Endodermal cell (in vitro differentiated cells): ENCODE measurements around the gene COL21A1. TPM values are rescaled to one million over a fixed set of nuclear protein-coding genes. Genes with fewer than 3 reads are reported as not detected.
"Not testable (repeated sequence)": the region's sequence is repeated elsewhere in the genome, so short reads cannot be mapped to it uniquely, and the experiment has no call there.

Experiments used
- DNase-seq: peaks from one replicate; pipeline ENCODE4 v3.0.0-alpha.2; 2017
- H3K27ac ChIP-seq: 2 replicates; pipeline ENCODE4 v1.5.1; 2013; ENCODE audit warnings: mild to moderate bottlenecking, low read depth, low read length, moderate library complexity
- H3K27me3 ChIP-seq: 2 replicates; pipeline ENCODE4 v1.6.1; 2013; ENCODE audit warnings: mild to moderate bottlenecking, low read length, moderate library complexity; ENCODE audit not compliant: insufficient read depth, control insufficient read depth, poor library complexity, severe bottlenecking
- H3K36me3 ChIP-seq: 2 replicates; pipeline ENCODE4 v1.7.0; 2013; ENCODE audit warnings: mild to moderate bottlenecking, low read length, moderate library complexity; ENCODE audit not compliant: control insufficient read depth, insufficient read depth
- H3K4me1 ChIP-seq: one replicate; pipeline ENCODE4 v1.7.0; 2013; ENCODE audit warnings: low read length; ENCODE audit not compliant: control insufficient read depth, insufficient read depth
- H3K4me3 ChIP-seq: 2 replicates; pipeline ENCODE4 v1.5.1; 2013; ENCODE audit warnings: mild to moderate bottlenecking, low read length, moderate library complexity
- H3K9ac ChIP-seq: 2 replicates; pipeline ENCODE4 v1.6.1; 2013; ENCODE audit warnings: mild to moderate bottlenecking, low read length, moderate library complexity; ENCODE audit not compliant: poor library complexity, severe bottlenecking; ENCODE audit errors: extremely low read depth
- H3K9me3 ChIP-seq: 2 replicates; pipeline ENCODE4 v1.6.1; 2013; ENCODE audit warnings: mild to moderate bottlenecking, low read length, moderate library complexity; ENCODE audit not compliant: control insufficient read depth
- H3K27ac Mint-ChIP-seq: 2 replicates; pipeline ENCODE4 v1.8.0; 2020; ENCODE audit warnings: mixed read lengths
- H3K27me3 Mint-ChIP-seq: 2 replicates; pipeline ENCODE4 v1.8.0; 2021; ENCODE audit warnings: mild to moderate bottlenecking, mixed read lengths; ENCODE audit not compliant: insufficient read depth
- H3K36me3 Mint-ChIP-seq: 2 replicates; pipeline ENCODE4 v1.8.0; 2020; ENCODE audit warnings: low read depth, mixed read lengths
- H3K4me1 Mint-ChIP-seq: 2 replicates; pipeline ENCODE4 v1.8.0; 2020; ENCODE audit warnings: mixed read lengths
- H3K4me3 Mint-ChIP-seq: 2 replicates; pipeline ENCODE4 v1.8.0; 2020; ENCODE audit warnings: mild to moderate bottlenecking, moderate library complexity, mixed read lengths
- H3K9me3 Mint-ChIP-seq: 2 replicates; pipeline ENCODE4 v1.8.0; 2020; ENCODE audit warnings: mild to moderate bottlenecking, mixed read lengths
- CTCF ChIP-seq: fragments of 200-600 bp; sonication (generic); conservative IDR thresholded peaks from 2 replicates; pipeline ENCODE4 v1.5.0; 2021; ENCODE audit warnings: antibody characterized with exemption, mild to moderate bottlenecking
- WGBS, 2 experiments: methylation state at CpG; one replicate each; pipeline versions ENCODE4 v1.1.5 to v1.1.7; 2013; ENCODE audit warnings: missing lambda C conversion rate in 2 of 2, mixed read lengths in 1 of 2; ENCODE audit not compliant: insufficient coverage in 1 of 2, insufficient read length in 1 of 2; 5-methylcytosine and 5-hydroxymethylcytosine counted together
- total RNA-seq, 2 donors: library from RNA; stranded (reverse); fragmentation: NEBNext Ultra II Directional in 1 of 2; extraction: Animal tissue kit (Norgen Biotek cat#: 25700) in 1 of 2; gene quantifications; 2 replicates in 1 of 2; 3 replicates in 1 of 2; pipeline ENCODE4 v1.2.1, GENCODE V29; 2021

The COL21A1 gene
- total RNA-seq, 2 donors from 2014 or later = 0.71 to 1.9 TPM

DNA sequence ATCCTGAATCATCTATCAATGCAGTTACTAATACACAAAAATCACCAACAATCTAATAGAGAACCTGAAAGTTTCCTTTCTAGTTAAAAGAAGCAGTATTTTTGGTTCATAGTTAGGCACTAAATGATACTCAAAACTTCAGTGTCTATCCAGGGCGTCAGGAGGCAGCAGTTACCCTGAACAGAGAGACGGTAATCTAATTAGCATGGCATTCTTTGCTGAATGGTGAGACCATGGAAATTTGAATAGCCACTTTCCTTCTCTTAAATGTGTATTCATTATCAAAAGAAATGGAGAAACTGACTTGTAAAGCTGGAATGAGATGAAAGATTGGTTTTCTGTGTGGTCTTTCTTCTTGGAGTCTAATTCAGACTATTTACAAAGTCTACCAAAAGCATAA is 225.4 kb downstream of the COL21A1 start:
- H3K27me3 Mint-ChIP-seq = no peaks in the 10 kb centered on the region
- no peaks in the 10 kb centered on the region for H3K9me3 Mint-ChIP-seq
- TF ChIP-seq CTCF = peak; percentile 71
- H3K4me1 Mint-ChIP-seq = peaks cover 3% of the 10 kb centered on the region
- DNase-seq = peak; percentile 74
- H3K9ac ChIP-seq = no peak overlapping the region
- no peaks in the 10 kb centered on the region for H3K4me1 ChIP-seq
- peak overlapping the region; percentile 85 for H3K27ac Mint-ChIP-seq
- peaks cover 7% of the 10 kb centered on the region for H3K9me3 ChIP-seq
- H3K4me3 Mint-ChIP-seq = no peak overlapping the region
- H3K36me3 Mint-ChIP-seq = no peaks in the 10 kb centered on the region
- no peak overlapping the region for H3K27ac ChIP-seq
- H3K4me3 ChIP-seq = no peak overlapping the region
- WGBS, 2 experiments = 33 to 34% methylated on average over 1 to 2 of the region's 2 CpGs
- no peaks in the 10 kb centered on the region for H3K27me3 ChIP-seq
- H3K36me3 ChIP-seq = no peaks in the 10 kb centered on the region

- Mint-ChIP-seq H3K27ac (no peak overlapping the region), H3K4me3 (no peak overlapping the region), H3K4me1 (peaks cover 5% of the 10 kb centered on the region), H3K36me3 (no peaks in the 10 kb centered on the region), H3K9me3 (no peaks in the 10 kb centered on the region), H3K27me3 (peaks cover 9% of the 10 kb centered on the region)
- H3K27ac ChIP-seq = no peak overlapping the region
- no peak overlapping the region for H3K4me3 ChIP-seq
- no peak overlapping the region for H3K9ac ChIP-seq
- no peaks in the 10 kb centered on the region for H3K36me3 ChIP-seq
- no CpG with 5 or more reads among the region's 1 CpG for WGBS, 2 experiments
- peaks cover 7% of the 10 kb centered on the region for H3K9me3 ChIP-seq
- TF ChIP-seq CTCF = no peak
- H3K27me3 ChIP-seq = no peaks in the 10 kb centered on the region
- H3K4me1 ChIP-seq = no peaks in the 10 kb centered on the region
- no peak for DNase-seq
Observed at GRCh38 chr6:56019973-56020372, 227.4 kb downstream of the COL21A1 start.

DNA sequence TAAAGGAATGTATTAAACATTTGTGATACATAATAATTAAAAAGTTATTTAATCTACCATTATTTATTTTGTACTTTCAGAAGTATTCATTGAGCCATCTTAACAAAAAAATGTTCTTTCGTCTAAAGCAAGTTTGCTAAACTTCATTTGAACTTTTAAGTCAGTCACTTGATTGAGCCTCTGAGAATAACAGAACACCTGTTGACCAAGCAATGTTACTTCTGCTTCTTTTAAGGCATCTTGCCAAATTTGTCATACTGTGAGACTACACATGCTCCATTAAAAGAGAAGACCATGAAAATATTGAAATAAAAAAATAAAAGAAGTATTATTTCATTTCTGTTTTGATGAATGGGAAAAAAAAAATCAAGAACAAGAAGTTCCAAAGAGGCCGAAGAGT is 230.2 kb downstream of the COL21A1 start:
- Mint-ChIP-seq H3K27ac (no peak overlapping the region), H3K9me3 (no peaks in the 10 kb centered on the region), H3K36me3 (no peaks in the 10 kb centered on the region), H3K4me3 (no peak overlapping the region), H3K4me1 (peaks cover 11% of the 10 kb centered on the region), H3K27me3 (peaks cover 14% of the 10 kb centered on the region)
- Histone ChIP-seq H3K9ac (no peak overlapping the region), H3K36me3 (no peaks in the 10 kb centered on the region), H3K27ac (no peak overlapping the region), H3K4me1 (no peaks in the 10 kb centered on the region), H3K4me3 (no peak overlapping the region), H3K27me3 (peaks cover 4% of the 10 kb centered on the region), H3K9me3 (peaks cover 7% of the 10 kb centered on the region)
- WGBS, 2 experiments = 60 to 91% methylated on average over 1 of the region's 2 CpGs
- DNase-seq = no peak
- TF ChIP-seq CTCF = no peak

DNA sequence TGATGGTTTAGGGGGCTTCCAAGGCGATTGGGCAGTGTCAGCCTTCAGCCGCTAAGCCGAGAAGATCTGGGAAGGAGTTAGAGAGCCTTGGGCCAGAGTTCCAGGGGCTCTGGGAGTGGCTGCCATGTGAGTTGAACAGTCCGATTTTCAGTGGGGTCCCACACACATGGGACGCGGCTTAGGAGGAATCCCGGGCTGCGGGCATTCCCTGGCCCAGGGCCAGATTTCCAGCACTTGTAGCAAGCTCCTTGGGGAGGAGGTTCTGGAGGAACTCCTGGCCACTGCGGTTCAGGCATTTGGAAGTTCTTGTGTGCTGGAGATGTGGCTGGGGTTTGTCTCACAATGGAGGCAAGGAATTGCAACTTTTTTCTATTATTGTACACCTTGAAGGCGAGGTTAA is 233.3 kb downstream of the COL21A1 start:
- peaks cover 14% of the 10 kb centered on the region for H3K27me3 Mint-ChIP-seq
- H3K27me3 ChIP-seq = peaks cover 25% of the 10 kb centered on the region
- H3K4me1 Mint-ChIP-seq, DNase-seq, H3K9me3 Mint-ChIP-seq, H3K27ac ChIP-seq, H3K9me3 ChIP-seq, H3K4me3 Mint-ChIP-seq, H3K4me3 ChIP-seq, H3K36me3 ChIP-seq, H3K4me1 ChIP-seq, H3K27ac Mint-ChIP-seq, H3K36me3 Mint-ChIP-seq, H3K9ac ChIP-seq: not testable (repeated sequence)
- WGBS, 2 experiments = 94 to 96% methylated on average over 5 to 10 of the region's 10 CpGs
